Natural killer cell (primary cell): Measurements from ENCODE around the gene PDE6B. TPM values are rescaled to one million over a fixed set of nuclear protein-coding genes. Genes with fewer than 3 reads are reported as not detected.

ENCODE experiments used
- ATAC-seq, 3 donors: fragments of 150-1000 bp in 2 of 3; fragments of 200-7000 bp in 1 of 3; cut with Tn5 transposase; 1 replicate in 1 of 3; 2 replicates in 2 of 3; pipeline ENCODE4 v1.10.0; 2021; ENCODE audit warnings: mild to moderate bottlenecking in 2 of 3, moderate library complexity in 2 of 3
- DNase-seq, 2 donors: peaks; one replicate each; pipeline versions ENCODE4 v3.0.0 to v3.0.0-alpha.2; 2013 to 2021; ENCODE audit warnings: mixed read lengths in 1 of 2
- H3K27ac ChIP-seq: one replicate; pipeline ENCODE4 v1.5.1; 2013; ENCODE audit warnings: mild to moderate bottlenecking, low read length
- H3K27me3 ChIP-seq: one replicate; pipeline ENCODE4 v1.6.1; 2013; ENCODE audit warnings: low read length; ENCODE audit not compliant: control insufficient read depth, insufficient read depth
- H3K36me3 ChIP-seq: one replicate; pipeline ENCODE4 v1.6.1; 2013; ENCODE audit warnings: low read length; ENCODE audit not compliant: control insufficient read depth, insufficient read depth
- H3K4me1 ChIP-seq: one replicate; pipeline ENCODE4 v1.6.1; 2013; ENCODE audit warnings: low read length; ENCODE audit not compliant: control insufficient read depth, insufficient read depth
- H3K4me3 ChIP-seq: one replicate; pipeline ENCODE4 v1.5.1; 2013; ENCODE audit warnings: low read length
- H3K9me3 ChIP-seq: one replicate; pipeline ENCODE4 v1.6.1; 2013; ENCODE audit warnings: low read length; ENCODE audit not compliant: control insufficient read depth, insufficient read depth
- H3K27ac Mint-ChIP-seq, 2 donors: one replicate each; pipeline ENCODE4 v1.8.0; 2022; ENCODE audit warnings: mild to moderate bottlenecking in 2 of 2, mixed read lengths in 2 of 2, moderate library complexity in 1 of 2
- H3K27me3 Mint-ChIP-seq, 2 donors: one replicate each; pipeline ENCODE4 v1.8.0; 2022; ENCODE audit warnings: low read depth in 2 of 2, mixed read lengths in 2 of 2
- H3K36me3 Mint-ChIP-seq: one replicate; pipeline ENCODE4 v1.8.0; 2022; ENCODE audit warnings: mixed read lengths
- H3K4me1 Mint-ChIP-seq, 2 donors: one replicate each; pipeline ENCODE4 v1.8.0; 2022; ENCODE audit warnings: mixed read lengths in 2 of 2
- H3K4me3 Mint-ChIP-seq: one replicate; pipeline ENCODE4 v1.8.0; 2022; ENCODE audit warnings: mild to moderate bottlenecking, moderate library complexity, mixed read lengths
- H3K9me3 Mint-ChIP-seq, 2 donors: one replicate each; pipeline ENCODE4 v1.8.0; 2022; ENCODE audit warnings: mixed read lengths in 2 of 2
- WGBS: methylation state at CpG from one replicate; pipeline ENCODE4 v1.1.7; 2013; ENCODE audit warnings: missing lambda C conversion rate; ENCODE audit not compliant: insufficient coverage; 5-methylcytosine and 5-hydroxymethylcytosine counted together
- intact Hi-C: fragments of 100-400 bp; cut with micrococcal nuclease; formaldehyde crosslinking; loops from one replicate; pipeline ENCODE4 v1.14.2; 2022
- total RNA-seq, 4 donors: library from RNA; stranded (reverse); fragments of 120-200 nt in 1 of 4; gene quantifications; one replicate each; pipeline versions ENCODE4 v1.2.3 to v1.2.4, GENCODE V29; 2013 to 2022
- TF ChIP-seq, protein P1 (sequence below): fragments of 200-600 bp; IDR thresholded peaks from one replicate; pipeline ENCODE4 v1.8.0; 2022; ENCODE audit warnings: antibody characterized with exemption

The PDE6B gene
- total RNA-seq, 3 donors from 2014 or later (not counting 1 experiment from before 2014, with no cell fraction given) = 15.8 to 18.8 (median 17.2) TPM

- Mint-ChIP-seq H3K36me3 (no peaks in the 10 kb centered on the region), H3K27ac (no peak overlapping the region), H3K9me3 (peaks cover 0 to 2% of the 10 kb centered on the region in 2 donors), H3K27me3 (no peaks in the 10 kb centered on the region), H3K4me3 (no peak overlapping the region), H3K4me1 (peaks cover 5 to 20% of the 10 kb centered on the region in 2 donors)
- Histone ChIP-seq H3K27ac (no peak overlapping the region), H3K9me3 (no peaks in the 10 kb centered on the region), H3K4me3 (no peak overlapping the region), H3K27me3 (no peaks in the 10 kb centered on the region), H3K4me1 (peaks cover 24% of the 10 kb centered on the region), H3K36me3 (no peaks in the 10 kb centered on the region)
- ATAC-seq = no peak
- DNase-seq = no peak
- 100% methylated on average over 3 of the region's 3 CpGs for WGBS
- intact Hi-C loops = no loop called here
- TF ChIP-seq, protein P1, sequence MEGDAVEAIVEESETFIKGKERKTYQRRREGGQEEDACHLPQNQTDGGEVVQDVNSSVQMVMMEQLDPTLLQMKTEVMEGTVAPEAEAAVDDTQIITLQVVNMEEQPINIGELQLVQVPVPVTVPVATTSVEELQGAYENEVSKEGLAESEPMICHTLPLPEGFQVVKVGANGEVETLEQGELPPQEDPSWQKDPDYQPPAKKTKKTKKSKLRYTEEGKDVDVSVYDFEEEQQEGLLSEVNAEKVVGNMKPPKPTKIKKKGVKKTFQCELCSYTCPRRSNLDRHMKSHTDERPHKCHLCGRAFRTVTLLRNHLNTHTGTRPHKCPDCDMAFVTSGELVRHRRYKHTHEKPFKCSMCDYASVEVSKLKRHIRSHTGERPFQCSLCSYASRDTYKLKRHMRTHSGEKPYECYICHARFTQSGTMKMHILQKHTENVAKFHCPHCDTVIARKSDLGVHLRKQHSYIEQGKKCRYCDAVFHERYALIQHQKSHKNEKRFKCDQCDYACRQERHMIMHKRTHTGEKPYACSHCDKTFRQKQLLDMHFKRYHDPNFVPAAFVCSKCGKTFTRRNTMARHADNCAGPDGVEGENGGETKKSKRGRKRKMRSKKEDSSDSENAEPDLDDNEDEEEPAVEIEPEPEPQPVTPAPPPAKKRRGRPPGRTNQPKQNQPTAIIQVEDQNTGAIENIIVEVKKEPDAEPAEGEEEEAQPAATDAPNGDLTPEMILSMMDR = no peak
Measured at GRCh38 chr4:661231-661630, 35.9 kb downstream of the PDE6B start.

GRCh38 chr4:661881-662761 is 36.7 kb downstream of the PDE6B start:
- H3K36me3 ChIP-seq = no peaks in the 10 kb centered on the region
- intact Hi-C loops = no loop called here
- ATAC-seq (no peak), DNase-seq (no peak)
- Mint-ChIP-seq H3K4me3 (peak overlapping the region; percentile 89), H3K9me3 (peaks cover 0 to 2% of the 10 kb centered on the region in 2 donors), H3K27me3 (no peaks in the 10 kb centered on the region), H3K36me3 (no peaks in the 10 kb centered on the region), H3K4me1 (peaks cover 5 to 20% of the 10 kb centered on the region in 2 donors), H3K27ac (peak overlapping the region; percentile 14 to 89)
- no peak overlapping the region for H3K27ac ChIP-seq
- H3K4me1 ChIP-seq = peaks cover 24% of the 10 kb centered on the region
- no peak overlapping the region for H3K4me3 ChIP-seq
- H3K9me3 ChIP-seq = no peaks in the 10 kb centered on the region
- TF ChIP-seq, protein P1 = no peak
- whole genome bisulfite sequencing = 97% methylated on average over 42 of the region's 42 CpGs
- H3K27me3 ChIP-seq = no peaks in the 10 kb centered on the region

DNA sequence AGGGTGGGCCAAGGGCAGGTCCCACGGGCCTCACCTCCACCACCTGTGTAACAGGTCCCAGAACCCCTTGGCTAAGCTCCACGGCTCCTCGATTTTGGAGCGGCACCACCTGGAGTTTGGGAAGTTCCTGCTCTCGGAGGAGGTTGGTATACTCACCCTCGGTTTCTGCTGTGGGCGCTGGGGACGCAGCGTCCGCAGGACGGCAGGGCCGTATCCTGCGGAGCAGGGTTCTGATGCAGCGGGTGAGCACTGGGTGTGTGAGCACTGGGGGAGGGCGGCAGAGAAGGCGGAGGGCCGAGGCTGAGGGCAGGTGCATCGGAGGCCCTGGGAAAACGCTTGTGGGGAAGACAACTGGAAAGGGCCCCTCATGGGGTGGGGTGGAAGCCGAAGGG is 37.7 kb downstream of the PDE6B start:
- Histone ChIP-seq H3K27ac (peak overlapping the region; percentile 63), H3K36me3 (no peaks in the 10 kb centered on the region), H3K4me1 (peaks cover 24% of the 10 kb centered on the region), H3K9me3 (no peaks in the 10 kb centered on the region), H3K4me3 (peak overlapping the region; percentile 63), H3K27me3 (no peaks in the 10 kb centered on the region)
- peak overlapping the region; percentile 89 for H3K4me3 Mint-ChIP-seq
- H3K36me3 Mint-ChIP-seq = no peaks in the 10 kb centered on the region
- intact Hi-C loops = no loop called here
- H3K27me3 Mint-ChIP-seq = no peaks in the 10 kb centered on the region
- WGBS = 55% methylated on average over 20 of the region's 20 CpGs
- peak overlapping the region; percentile 73 to 89 for H3K27ac Mint-ChIP-seq
- DNase-seq = no peak
- H3K9me3 Mint-ChIP-seq = peaks cover 0 to 2% of the 10 kb centered on the region in 2 donors
- TF ChIP-seq, protein P1 = no peak
- ATAC-seq = peak in 1 of 3 donors; percentile 2
- H3K4me1 Mint-ChIP-seq = peaks cover 5 to 20% of the 10 kb centered on the region in 2 donors
